Iris pigment epithelial cell (primary cell): ENCODE results near the gene EPM2AIP1.
A peak's percentile ranks its signal among the peaks of the same experiment; 100 is the strongest.
"Not testable (repeated sequence)": the region's sequence is repeated elsewhere in the genome, so short reads cannot be mapped to it uniquely, and the experiment has no call there.

Experiments used
- DNase-seq: peaks from one replicate; pipeline ENCODE4 v3.0.0-alpha.2; 2011; ENCODE audit warnings: low read depth

The EPM2AIP1 gene

DNA sequence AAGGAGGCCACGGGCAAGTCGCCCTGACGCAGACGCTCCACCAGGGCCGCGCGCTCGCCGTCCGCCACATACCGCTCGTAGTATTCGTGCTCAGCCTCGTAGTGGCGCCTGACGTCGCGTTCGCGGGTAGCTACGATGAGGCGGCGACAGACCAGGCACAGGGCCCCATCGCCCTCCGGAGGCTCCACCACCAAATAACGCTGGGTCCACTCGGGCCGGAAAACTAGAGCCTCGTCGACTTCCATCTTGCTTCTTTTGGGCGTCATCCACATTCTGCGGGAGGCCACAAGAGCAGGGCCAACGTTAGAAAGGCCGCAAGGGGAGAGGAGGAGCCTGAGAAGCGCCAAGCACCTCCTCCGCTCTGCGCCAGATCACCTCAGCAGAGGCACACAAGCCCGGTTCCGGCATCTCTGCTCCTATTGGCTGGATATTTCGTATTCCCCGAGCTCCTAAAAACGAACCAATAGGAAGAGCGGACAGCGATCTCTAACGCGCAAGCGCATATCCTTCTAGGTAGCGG, at the start of gene EPM2AIP1:
Gene EPM2AIP1, minus strand, starts transcription at position 326 of the 520 bp plus-strand sequence. Its CDS starts 54 bp downstream, at position 272.
- peak; percentile 100 for DNase-seq

DNA sequence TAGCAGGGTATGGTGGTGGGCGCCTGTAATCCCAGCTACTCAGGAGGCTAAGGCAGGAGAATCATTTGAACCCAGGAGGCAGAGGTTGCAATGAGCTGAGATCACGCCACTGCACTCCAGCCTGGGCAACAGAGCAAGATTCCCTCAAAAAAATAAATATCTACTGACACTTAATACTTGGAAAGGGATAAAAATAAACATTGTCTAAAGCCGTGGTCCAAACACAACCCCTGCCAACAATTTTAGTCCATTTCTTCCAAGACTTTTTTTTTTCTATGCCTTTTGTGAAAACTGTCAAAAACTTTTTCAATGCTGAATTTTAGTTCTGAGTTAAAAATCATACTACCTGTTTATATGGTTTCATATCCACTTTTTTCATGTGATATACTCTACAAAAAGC, 49.8 kb upstream of the EPM2AIP1 start:
- not testable (repeated sequence) for DNase-seq

GRCh38 chr3:37041546-37042195, 48.7 kb upstream of the EPM2AIP1 start:
- DNase-seq = no peak

DNA sequence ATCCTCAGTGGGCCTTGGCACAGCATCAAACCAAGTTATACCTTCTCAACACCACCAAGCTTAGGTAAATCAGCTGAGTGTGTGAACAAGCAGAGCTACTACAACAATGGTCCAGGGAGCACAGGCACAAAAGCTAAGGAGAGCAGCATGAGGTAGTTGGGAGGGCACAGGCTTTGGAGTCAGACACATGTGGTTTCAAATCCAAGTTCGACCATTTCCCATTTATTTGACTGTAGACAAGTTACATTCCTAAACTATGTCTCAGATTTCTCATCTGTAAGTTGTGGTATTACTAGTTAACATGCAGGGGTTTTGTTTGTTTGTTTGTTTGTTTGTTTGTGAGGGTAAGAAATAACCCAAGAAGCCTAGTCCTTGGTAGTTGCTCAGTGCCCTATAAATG, 47.3 kb upstream of the EPM2AIP1 start:
- peak; percentile 40 for DNase-seq

GRCh38 chr3:37039161-37039846, 46.4 kb upstream of the EPM2AIP1 start:
- DNase-seq = no peak

DNA sequence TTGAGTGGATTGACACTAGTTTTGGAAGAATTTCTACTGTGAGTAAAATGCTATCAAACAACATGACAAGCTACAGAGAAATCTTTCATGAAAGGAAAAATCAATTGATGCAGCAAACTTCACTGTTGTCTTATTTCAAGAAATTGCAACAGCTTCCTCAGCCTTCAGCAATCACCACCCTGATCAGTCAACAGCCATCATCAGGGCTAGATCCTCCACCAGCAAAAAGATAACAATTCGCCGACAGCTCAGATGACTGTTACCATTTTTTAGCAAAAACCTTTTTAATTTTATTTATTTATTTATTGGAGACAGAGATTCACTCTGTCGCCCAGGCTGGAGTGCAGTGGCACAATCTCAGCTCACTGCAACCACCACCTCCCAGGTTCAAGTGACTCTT, 44.4 kb upstream of the EPM2AIP1 start:
- DNase-seq = no peak

DNA sequence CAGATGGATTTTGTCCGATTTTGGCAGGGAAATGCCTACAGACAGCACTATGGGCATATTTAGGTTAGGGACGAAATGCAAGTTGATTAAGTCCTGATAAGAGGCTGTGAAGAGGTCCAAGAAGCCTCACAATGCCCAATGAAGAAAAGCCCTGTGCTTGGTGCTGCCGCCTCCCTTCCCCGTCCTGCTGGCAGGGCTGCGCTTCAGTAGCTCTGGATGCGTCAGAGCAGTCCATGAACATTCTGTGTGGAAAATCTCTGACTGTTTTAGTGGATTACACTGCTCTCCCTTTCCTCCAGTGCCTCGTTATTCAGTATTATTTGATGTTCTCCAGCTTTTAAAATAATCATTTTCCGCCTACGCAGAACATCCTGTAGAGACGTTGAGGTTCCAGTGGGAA, 40.0 kb upstream of the EPM2AIP1 start:
- no peak for DNase-seq

DNA sequence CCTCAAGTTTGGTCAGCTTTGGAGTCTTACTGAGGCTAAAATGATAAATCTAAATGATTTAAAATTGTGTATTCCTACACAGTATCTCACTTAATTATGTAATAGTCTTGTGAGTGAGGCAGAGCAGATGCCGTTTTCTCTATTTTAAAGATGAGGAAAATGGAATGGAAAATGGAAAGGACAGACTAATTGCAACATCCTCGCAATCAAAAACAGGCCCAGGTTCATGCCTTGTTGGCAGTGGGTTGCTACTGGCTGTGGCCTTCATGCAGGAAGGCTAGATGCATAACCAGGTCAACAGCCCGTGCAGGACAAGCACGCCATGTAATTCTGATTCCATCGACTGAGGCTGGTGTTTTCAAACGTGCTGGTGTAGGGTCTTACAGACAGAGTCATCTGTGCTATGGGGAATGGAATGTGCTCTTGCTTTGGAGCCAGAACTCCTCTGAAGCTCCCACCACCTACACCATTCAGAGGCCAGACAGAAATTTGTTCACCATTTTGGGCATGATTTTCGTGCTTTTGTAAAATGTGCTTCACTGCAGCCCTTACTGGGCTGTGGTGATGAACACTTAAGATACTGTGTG, 38.3 kb upstream of the EPM2AIP1 start:
- DNase-seq = peak; percentile 37

GRCh38 chr3:37030588-37030987, 37.7 kb upstream of the EPM2AIP1 start:
- no peak for DNase-seq

- DNase-seq = no peak
Observed at GRCh38 chr3:37029516-37030163, 36.7 kb upstream of the EPM2AIP1 start.

GRCh38 chr3:37029111-37029510, 36.2 kb upstream of the EPM2AIP1 start:
- DNase-seq = no peak

DNA sequence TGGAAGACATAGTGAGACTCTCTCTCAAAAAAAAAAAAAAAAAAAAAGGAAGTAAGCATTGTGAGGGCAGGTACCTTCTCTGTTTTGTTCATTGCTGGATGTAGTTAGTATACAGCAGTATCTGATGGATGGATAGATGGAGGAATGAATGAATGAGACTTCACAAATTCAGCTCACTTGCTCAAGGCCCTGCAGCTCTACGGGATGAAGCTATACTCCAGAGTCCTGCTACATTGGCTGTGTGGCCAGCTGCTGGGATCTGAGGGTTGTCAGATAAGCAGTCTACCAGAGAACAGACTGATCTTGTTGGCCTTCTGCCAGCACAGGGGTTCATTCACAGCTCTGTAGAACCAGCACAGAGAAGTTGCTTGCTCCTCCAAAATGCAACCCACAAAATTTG, 35.4 kb upstream of the EPM2AIP1 start:
- DNase-seq = peak; percentile 29

DNA sequence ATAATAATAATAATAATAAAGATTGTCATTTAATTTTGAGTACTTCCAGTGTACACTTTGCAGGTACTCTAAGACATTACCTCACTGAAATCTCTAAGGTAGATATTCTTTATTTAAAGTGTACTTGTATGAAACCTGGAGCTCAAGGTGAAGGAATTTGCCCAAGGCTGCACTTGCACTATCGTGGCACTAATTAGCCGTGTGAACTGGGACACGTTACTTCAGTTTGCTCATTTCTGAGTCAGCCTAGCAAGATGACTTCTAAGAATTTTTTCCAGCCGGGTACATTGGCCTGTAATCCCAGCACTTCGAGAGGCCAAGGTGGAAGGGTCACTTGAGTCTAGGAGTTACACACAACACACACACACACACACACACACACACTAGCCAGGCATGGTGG, 33.9 kb upstream of the EPM2AIP1 start:
- no peak for DNase-seq

GRCh38 chr3:37025561-37026335, 32.8 kb upstream of the EPM2AIP1 start:
- no peak for DNase-seq

GRCh38 chr3:37024820-37025405, 32.0 kb upstream of the EPM2AIP1 start:
- no peak for DNase-seq

- peak; percentile 27 for DNase-seq
Observed at GRCh38 chr3:37024092-37024491, 31.2 kb upstream of the EPM2AIP1 start.

DNA sequence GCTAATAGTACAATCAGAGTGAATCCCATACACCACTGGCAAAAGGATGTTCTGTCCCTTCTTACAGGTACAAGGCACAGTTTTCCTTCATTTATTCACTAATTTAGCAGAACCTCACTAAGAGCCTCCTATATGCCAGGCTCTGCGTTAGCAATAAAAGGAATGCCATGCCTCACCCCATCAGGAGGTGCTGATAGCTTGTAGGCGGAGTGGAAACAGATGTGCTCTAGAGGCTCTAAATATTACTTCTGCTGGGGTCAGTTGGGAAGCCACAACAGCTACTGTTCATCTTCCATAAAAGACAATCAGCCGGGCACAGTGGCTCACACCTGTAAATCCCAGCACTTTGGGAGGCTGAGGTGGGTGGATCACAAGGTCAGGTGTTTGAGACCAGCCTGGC, 24.8 kb upstream of the EPM2AIP1 start:
- DNase-seq = no peak

DNA sequence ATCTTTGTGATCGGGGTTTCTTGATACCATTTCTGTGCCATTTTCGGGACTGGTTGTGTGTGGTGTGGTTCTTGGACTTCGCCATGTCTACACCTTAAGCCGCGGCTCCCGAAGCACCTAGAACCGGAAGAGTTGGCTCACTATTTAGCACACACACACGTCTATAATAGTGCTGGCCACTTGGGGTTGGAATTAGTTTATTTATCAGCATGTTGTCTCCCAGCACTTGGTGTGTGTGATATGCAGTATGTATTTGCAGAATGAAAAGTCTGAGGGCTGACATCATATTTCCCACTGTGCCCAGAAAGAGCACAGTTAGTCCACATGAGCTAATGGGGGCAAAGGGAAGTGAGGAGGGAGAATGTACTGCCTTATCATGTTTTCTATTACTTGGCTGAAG, 24.0 kb upstream of the EPM2AIP1 start:
- no peak for DNase-seq

DNA sequence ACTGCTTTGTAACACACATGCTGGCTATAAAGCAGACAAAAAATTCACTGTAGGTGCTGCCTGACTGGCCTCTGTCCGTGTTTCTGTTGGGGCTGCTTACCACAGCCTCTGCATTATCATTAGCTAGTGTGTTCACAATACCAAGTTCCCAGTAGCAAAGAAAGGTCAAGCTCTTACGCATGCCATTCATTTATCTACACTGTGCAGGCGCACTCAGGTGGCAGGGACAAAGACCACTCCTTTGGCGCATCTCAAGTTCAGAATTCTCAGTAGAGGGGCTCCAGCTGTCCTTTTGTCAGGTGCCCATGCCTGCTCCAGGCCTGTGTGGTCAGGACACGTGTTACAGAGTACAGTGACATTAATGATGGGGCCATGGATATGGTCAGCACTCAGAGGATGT, 22.7 kb upstream of the EPM2AIP1 start:
- DNase-seq = no peak

GRCh38 chr3:37014620-37015019, 21.7 kb upstream of the EPM2AIP1 start:
- no peak for DNase-seq
